Pulmonary artery endothelial cell (primary cell): ENCODE measurements around the gene MRI1. TPM values are rescaled to one million over a fixed set of nuclear protein-coding genes. Genes with fewer than 3 reads are reported as not detected.
"Not testable (repeated sequence)": the region's sequence is repeated elsewhere in the genome, so short reads cannot be mapped to it uniquely, and the experiment has no call there.

Experiments used
- DNase-seq: peaks from one replicate; pipeline ENCODE4 v3.0.0-alpha.2; 2011; ENCODE audit warnings: low read depth, low spot score
- total RNA-seq: library from RNA; depleted of rRNA; stranded (reverse); fragments of >200 nt; gene quantifications from 2 replicates; pipeline ENCODE4 v1.2.3, GENCODE V29; 2014

The MRI1 gene
- 42.9 and 44.8 TPM in 2 replicates for total RNA-seq

DNA sequence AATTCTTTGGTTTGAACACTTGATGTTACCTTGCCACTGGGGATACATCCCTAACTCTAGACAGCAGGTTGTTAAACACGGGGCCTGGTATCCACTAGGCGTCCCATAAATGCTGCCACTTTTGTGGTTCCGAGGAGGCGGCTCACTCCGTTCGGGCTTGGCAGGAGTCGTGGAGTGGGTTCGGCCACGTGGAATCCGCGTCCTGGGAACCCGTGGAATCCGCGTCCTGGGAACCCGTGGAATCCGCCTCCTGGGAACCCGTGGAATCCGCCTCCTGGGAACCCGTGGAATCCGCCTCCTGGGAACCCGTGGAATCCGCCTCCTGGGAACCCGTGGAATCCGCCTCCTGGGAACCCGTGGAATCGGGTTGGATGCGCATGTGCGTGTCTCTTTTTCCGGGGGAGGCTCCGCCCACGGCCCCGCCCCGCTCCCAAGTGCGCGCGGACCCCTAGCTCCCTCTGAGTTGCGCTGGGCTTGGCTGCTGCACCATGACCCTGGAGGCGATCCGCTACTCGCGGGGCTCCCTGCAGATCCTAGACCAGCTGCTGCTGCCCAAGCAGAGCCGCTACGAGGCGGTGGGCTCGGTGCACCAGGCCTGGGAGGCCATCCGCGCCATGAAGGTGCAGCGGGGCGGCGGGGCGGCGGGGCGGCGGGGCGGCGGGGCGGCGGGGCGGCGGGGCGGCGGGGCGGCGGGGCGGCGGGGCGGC is at the start of gene MRI1:
TSS of gene MRI1 (plus strand) at position 422 of the 707 bp plus-strand sequence. CDS start at position 489, 67 bp downstream.
- no peak for DNase-seq

DNA sequence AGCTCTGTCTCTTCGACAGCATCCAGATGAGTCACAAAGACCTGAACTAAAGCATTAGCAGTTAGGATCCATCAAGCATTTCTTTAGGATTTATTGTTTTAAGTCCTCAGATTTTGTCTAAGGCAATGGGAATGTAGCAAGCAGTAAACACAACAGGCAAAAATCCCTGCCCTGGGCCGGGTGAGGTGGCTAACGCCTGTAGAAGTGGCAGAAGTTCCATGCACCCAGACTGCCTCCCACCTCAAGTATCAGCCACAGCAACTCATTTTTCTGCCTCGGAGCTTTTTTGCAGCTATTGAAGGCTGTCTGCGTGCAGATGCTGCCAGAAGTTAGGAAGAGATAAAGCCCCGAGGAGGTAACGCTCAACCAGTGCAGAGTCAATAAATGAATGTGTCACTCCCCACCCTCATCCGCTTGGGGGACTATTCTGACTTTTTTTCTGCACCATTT is 47.1 kb upstream of the MRI1 start:
- no peak for DNase-seq

DNA sequence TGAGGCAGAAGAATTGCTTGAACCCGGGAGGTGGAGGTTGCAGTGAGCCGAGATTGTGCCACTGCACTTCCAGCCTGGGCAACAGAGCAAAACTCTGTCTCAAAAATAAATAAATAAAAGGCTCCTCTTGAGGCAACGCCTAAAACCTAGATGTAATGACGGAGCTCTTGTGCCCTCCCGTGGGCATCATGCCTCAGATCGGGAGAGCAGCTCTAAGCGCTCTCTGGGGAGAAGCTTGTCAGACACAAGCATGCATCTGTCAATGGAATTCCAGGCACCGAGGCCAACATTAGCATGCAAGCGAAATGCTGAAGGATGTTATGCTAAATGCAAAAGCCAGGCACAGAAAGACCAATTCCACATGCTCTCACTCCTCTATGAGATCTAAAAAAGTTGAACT is 45.6 kb upstream of the MRI1 start:
- no peak for DNase-seq

DNA sequence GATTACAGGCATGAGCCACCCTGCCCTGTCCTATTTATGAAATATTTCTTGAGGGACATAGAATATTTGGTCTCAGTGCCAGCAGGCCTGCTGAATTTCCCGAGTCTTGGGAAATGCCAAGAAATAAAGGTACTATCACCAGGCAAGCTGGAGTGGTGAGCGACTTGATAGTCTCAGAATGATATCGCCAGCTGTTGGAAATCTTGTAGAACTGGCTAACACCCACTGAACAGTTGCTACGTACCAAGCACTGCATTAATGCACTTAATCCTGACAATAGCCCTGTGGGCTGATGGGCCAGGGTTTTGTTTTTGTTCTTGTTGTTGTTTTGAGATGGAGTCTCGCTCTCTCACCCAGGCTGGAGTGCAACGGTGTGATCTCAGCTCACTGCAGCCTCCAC is 42.2 kb upstream of the MRI1 start:
- no peak for DNase-seq

DNA sequence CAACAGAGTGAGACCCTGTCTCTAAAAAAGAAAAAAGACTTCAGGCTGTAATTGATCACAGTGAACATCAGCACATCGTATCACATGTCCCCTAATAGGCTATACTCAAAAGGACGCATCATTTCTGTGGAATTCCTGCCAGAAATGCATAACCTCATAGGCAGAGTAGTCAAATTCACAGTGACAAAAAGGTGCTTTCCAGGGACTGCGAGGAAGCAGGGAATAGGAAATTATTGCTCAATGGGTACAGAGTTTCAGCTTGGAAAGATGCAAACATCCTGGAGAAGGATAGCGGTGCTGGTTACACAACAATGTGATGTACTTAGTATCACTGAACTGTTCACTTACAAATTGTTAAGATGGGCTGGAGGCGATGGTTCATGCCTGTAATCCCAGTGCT is 41.1 kb upstream of the MRI1 start:
- DNase-seq, result no peak

DNA sequence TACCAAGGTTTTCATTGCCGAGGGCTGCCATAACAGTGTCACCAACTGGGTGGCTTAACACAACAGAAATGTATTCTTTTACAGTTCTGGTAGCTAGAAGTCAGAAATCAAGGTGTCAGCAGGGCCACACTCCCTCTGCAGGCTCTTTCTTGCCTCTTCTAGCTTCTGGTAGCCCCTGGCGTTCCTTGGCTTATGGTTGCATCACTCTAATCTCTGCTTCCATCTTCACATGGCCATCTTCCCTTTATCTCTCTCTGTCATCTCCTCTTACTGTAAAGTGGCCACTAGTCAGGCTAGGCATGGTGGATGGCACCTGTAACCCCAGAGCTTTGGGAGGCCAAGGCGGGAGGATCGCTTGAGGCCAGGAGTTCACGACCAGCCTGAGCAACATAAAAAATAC is 38.0 kb upstream of the MRI1 start:
- no peak for DNase-seq

DNA sequence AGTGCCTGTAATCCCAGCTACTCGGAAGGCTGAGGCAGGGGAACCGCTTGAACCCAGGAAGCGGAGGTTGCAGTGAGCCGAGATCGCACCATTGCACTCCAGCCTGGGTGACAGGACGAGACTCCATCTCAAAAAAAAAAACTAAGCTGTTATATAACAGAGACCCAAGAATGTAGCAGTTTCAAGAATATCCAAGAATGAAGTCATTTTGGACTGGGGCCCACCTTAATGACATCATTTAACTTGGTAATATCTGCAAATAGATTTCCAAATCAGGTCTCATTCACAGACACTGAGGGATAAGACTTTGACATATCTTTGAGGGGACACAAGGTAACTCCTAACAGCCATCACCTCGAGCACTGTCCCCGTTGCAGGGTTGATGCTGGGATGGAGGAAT is 36.5 kb upstream of the MRI1 start:
- DNase-seq, result no peak

DNA sequence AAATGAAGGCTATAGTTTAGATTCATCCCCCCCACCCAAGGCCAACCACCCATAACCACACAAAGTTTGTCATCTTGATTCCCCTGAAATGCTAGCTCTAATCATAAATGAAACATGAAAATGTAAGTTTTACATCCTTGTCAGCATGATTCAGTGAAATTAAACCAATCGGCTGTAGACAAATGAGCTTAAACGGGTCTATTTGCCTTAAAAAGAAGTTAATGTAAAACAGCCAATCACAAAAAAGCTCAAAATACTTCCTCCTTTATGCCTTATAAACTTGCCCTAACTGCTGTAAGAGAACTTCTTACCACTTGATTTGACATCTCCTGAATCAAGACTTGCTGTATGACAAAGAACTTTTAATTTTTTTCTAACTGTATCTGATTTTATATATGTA is 34.5 kb upstream of the MRI1 start:
- DNase-seq, result no peak

DNA sequence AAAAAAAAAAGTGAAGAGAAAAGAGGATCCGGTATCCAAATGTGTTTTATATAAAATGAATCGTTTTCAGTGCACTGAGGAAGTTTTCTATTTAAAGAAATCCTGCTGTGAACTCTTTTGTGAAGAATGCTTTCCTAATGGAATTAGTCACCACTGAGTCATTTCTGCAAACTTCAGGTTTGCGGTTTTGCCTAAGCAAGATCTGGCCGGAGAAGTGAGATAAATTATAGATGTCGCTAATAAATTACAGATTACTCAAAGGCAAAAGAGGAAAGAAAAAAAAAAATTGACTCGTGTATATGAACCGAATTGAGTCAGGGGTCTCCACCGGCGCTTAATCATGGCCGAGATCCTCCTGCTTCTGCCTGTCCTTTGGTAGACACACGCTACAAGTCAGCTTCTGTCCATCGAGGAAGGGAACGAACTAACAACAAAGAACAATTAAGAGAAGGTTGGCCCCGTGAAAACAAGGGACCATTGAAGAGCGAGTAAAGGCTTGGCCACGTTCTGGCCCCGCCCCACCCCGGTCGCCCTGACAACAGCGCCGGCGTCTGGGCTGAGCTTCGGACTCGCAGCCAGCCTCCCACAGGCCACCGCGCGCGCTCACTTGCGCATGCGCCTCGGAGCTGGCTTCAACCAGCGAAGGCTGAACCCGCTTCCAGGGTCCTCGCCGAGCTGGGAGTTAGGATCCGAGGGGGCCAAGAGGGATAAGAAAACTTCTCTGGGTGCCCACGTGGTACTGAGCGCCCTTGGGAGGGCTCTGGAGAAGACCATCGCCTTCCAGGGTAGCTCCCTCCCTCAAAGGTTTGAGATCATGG is 33.0 kb upstream of the MRI1 start:
- peak; percentile 71 for DNase-seq

DNA sequence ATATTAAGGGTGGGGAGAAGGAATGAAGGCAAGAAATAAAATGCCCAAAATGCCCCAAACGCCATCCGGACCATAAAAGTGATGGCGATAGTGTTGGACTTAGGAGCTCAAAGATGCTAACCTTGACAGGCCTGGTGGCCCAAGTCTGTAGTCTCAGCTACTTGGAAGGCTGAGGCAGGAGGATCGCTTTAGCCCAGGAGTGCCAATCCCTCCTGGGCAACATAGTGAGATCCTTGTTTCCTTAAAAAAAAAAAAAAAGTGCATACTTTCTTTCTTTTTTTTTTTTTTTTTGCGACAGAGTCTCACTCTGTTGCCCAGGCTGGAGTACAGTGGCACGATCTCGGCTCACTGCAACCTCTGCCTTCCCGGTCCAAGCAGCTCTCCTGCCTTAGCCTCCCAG is 32.0 kb upstream of the MRI1 start:
- no peak for DNase-seq

DNA sequence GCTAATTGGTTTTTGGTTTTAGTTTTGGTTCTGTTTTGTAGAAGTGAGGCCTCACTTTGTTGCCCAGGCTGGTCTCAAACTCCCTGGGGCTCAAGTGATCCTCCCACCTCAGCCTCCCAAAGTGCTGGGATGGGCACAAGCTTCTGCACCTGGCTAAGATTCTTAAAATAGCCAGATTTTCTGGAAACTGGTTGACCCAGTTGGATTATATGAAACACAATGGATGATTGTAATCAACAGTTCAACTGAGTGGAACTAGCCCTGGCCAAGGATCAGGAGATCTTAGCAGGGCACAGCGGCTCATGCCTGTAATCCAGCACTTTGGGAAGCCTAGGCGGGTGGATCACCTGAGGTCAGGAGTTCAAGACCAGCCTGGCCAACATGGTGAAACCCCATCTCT is 29.6 kb upstream of the MRI1 start:
- no peak for DNase-seq

DNA sequence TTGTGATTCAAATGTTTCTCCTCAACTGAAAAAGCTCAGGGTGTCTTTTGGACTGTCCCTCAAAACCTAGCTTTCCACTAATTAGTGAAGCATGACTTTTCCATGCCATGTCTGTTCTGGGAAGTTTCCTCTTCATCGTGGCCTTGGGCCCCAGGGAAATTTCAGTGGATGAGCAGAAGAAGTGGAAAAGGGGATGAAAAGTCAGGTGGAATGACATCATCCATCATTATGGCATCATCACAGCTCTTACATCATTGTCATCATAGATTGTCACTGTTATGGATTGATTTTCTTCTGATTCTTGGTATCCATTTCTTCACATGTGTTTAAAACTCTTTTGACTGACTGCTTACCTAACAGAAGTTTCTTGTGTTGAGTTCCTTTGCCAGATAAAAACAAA is 26.2 kb upstream of the MRI1 start:
- DNase-seq, result no peak

DNA sequence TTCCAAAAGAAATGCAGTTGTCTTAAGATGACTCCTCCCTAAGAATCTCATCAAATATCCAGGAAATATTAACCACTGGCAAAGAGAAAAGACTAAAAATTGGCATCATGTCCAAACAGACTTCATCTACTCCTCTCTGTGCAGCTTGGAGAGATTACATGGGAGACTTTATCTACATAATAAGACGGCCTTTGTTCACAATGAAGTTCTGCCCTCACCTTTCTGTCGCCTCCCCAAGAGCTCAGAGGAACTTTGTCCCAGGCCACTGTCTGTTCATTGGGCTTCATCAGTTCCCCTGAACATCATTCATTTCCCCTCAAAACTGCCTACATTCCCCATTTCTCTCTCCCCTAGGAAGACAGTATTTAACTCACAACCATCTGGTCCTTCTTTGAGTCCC is 22.4 kb upstream of the MRI1 start:
- no peak for DNase-seq

DNA sequence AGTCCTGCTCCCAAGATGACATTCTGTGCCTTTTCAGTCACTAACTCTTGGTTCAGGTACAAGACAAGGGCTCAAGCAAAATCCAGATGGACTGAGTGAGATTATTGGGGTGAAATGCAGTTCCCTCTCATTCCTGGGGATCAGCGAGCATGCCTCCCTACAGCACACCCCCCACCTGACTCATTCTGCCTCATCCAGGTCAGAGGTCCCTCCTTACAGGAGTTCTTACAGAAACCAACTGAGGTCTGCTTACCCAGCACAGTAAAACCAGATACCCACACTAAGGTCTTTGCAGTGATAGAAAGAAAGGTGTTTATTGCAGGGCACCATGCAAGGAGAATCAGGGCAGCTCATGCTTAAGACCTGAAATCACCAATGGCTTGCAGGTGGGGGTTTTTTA is 21.6 kb upstream of the MRI1 start:
- DNase-seq, result no peak

DNA sequence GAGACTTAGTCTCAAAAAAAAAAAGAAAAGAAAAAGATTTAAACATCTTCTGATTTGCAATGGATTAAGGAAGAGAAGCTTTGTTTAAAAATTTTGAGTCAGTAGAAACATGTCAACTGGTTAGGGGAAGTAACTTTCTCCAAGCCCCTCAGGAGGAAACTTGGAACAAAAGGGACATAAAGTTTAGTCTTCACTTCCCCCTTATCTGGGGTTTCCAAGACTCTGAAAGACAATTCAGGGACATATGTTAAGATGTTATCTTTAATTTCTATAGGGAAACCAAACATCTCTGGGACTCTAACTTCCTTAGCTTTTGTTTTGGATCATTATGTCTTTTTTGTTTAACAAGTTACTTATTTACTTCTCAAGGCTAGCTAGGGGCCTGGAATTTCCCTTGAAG is 20.1 kb upstream of the MRI1 start:
- DNase-seq, result no peak

DNA sequence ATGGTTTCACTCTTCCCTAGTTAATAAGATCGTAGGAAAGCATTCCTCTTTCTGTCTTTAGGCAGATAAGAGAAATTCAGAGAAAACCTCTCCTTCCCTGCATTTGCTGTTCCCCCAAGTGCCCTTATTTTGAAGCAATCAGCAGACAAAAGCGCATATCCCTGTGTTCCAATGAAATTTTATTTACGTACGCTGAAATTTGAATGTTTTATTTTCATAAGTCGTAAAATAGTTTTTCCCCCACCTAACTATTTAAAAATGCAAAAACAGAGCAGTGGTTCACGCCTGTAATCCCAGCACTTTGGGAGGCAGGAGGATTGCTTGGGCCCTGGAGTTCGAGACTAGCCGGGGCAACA is 17.2 kb upstream of the MRI1 start:
- no peak for DNase-seq

DNA sequence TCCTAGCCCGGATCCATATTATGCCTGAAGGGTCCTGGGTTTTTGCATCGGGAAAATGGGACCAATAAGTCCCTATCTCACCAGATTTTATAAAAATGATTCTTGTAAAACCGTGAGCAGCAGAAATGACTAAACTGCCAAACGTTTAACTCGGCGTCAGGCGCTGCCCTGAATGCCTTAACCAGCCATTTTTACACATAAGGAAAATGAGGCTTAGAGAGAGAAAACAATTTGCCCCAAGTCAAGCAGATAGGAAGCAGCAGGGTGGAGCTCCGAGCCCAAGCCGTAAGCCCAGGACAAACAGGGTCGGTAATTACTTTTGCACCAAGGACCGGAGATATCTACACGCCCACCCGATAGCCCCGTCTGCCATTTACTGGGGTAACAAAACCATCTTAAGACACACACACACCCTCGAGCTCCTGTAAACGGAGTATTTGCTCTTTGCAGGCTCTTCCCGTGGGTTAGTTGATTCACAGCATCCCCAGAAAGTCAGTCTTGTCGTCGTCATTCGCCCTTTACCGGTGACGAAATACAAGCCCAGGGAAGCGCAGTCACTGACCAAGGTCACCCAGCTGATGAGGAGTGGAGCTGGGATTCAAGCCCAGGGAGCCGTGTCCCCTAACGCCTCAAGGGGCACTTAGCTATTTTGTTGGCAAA is 16.0 kb upstream of the MRI1 start:
- DNase-seq, result no peak

DNA sequence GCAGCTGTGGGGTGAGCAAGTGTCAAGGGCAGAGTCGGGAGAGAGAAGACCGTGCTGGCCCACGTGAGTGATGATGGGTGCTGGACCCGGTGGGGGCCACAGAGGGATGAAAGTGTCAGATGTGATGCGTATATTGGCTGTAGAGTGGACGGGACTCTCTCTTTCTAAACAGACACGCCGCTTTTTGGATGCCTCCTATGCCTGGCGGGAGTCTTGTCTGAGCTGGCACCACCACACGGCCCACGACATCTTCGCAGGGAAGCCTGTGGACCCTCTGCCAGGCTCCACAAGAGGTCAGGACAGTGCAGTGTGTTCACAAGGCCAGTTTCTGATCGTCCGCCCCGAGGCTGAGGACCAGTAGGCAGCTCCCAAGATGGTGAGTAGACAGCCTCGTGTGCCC is 12.9 kb upstream of the MRI1 start:
- no peak for DNase-seq

DNA sequence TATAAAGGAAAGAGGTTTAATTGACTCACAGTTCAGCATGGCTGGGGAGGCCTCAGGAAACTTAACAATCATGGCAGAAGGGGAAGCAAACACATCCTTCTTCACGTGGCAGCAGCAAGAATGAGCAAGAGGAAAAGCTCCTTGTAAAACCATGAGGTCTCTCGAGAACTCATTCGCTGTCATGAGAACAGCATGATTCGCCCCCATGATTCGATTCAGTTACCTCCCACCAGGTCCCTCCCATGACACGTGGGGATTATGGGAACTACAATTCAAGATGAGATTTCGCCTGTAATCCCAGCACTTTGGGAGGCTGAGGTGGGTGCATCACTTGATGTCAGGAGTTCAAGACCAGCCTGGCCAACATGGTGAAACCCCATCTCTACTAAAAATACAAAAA is 10.7 kb upstream of the MRI1 start:
- not testable (repeated sequence) for DNase-seq

DNA sequence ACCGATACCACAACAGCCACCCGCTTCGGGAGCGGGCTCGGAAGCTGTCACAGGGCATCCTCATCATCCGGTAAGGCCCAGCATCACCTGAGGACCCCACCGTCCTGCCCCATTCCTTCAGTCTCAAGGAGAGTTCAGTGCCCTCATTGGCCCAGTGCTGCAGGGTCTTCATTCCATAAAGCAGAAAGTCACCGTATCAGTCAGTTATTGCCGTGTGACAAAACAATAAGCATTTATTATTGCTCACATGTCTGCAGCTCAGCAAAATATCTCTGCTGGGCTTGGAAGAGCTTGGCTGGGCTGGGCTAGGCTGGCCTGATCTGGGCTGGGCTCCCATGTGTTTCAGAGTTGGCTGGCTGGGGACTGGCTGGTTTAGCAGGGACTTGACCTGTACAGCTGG is 8.1 kb upstream of the MRI1 start:
- DNase-seq, result no peak

DNA sequence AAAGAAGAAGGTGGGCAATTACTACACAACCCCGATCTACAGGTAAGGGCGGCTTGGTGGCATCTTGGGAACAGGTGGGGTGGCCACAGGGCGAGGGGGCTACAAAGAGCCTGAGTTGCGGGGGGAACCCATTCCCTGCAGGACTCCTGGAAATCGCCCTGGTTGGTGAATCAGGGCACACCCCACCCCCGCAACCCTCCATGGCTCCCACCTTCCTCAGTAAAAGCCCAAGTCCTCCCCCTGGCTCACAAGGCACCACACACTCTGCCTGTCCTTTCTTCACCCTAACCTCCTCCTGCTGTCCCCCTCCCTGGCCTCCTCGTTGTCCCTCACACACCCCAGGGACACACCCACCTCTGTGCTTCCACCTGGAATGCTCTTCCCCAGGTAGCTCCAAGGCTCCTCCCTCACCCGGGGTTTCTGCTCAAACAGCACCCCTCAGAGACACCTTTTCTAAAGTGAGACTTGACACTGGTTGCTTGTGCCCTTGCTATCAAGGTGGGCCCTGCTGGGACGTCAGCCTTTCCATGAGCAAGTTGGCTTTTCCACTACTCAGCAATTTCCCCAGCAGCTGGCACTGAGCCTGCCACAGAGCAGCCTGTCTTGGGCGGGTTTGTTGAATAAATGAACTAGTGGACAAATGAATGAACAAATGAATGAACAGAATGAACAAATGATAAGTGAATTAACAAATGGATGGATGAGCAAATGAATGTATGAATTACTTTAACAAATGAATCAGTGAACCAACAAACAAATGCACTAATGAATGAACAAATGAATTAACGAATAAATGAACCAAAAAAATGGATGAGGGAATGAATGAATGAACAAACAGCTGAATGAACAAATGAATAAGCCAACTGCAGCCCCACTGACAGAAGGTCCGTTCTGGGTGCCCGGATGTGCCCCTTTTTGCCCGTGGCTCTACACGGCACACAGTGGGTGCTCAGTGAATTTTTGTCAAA is 6.2 kb upstream of the MRI1 start:
- DNase-seq, result no peak
